K562 (cell line): ENCODE results near the gene EXOSC9. TPM values are rescaled to one million over a fixed set of nuclear protein-coding genes. Genes with fewer than 3 reads are reported as not detected.
A peak's percentile ranks its signal among the peaks of the same experiment; 100 is the strongest.

ENCODE experiments used
- ATAC-seq: fragments of 200-7000 bp; cut with Tn5 transposase; 3 replicates; pipeline ENCODE4 v1.9.1; 2020; ENCODE audit warnings: moderate library complexity
- BruUV-seq: library from RNA; stranded (reverse); fragments of 400-500 nt; replicated peaks from 2 replicates; lab custom pipeline; 2021; lab: Mats Ljungman, UMichigan
- CTCF ChIA-PET: fragments of 300-600 bp; formaldehyde crosslinking; extraction: SDS; loops from one replicate; lab custom pipeline; 2021; ENCODE audit warnings: low intra/inter-chr PET ratio; lab: Yijun Ruan, JAX
- POLR2A ChIA-PET: fragments of 300-600, 350-650 bp; sonication (Branson Sonifier 250); formaldehyde crosslinking; extraction: SDS; loops from one replicate; lab custom pipeline; 2021; ENCODE audit warnings: antibody characterized with exemption, inconsistent platforms; lab: Yijun Ruan, JAX
- DNase-seq, 4 experiments: peaks; one replicate each; pipeline versions ENCODE4 v3.0.0 to v3.0.0-alpha.2; 2011 to 2018; ENCODE audit warnings: low spot score in 3 of 4, mixed read lengths in 3 of 4; ENCODE audit errors: extremely low read depth in 1 of 4
- FAIRE-seq: peaks from 2 replicates; lab custom pipeline; 2011; peaks lifted over from hg19 to GRCh38; lab: Jason Lieb, UNC
- H2AFZ ChIP-seq: 2 replicates; pipeline ENCODE4 v1.6.0; 2011; ENCODE audit warnings: low read depth, low read length, control low read depth, inconsistent platforms
- H3K27ac ChIP-seq: fragments of 200-600 bp; 3 replicates; pipeline ENCODE4 v1.8.0; 2011; ENCODE audit warnings: low read depth, mild to moderate bottlenecking, control low read depth, inconsistent platforms, low read length, moderate library complexity, mixed read lengths; ENCODE audit errors: extremely low read depth
- H3K27me3 ChIP-seq, 2 experiments: fragments of 300-600 bp in 1 of 2; 2 replicates in 1 of 2; 3 replicates in 1 of 2; pipeline versions ENCODE4 v1.6.0 to v1.8.0; 2011; ENCODE audit warnings: inconsistent platforms in 2 of 2, low read length in 2 of 2, mild to moderate bottlenecking in 1 of 2, mixed read lengths in 1 of 2, moderate library complexity in 1 of 2; ENCODE audit not compliant: control insufficient read depth in 2 of 2, insufficient read depth in 2 of 2
- H3K36me3 ChIP-seq: fragments of 300-600 bp; 3 replicates; pipeline ENCODE4 v1.8.0; 2011; ENCODE audit warnings: mild to moderate bottlenecking, low read length, inconsistent platforms; ENCODE audit not compliant: control insufficient read depth, insufficient read depth
- H3K4me1 ChIP-seq, 2 experiments: fragments of 200-600 bp in 1 of 2; replicated peaks in 1 of 2; 2 replicates in 1 of 2; 3 replicates in 1 of 2; pipeline versions ENCODE4 v1.5.1 to v1.8.0; 2011; ENCODE audit warnings: inconsistent platforms in 2 of 2, low read length in 2 of 2, mild to moderate bottlenecking in 1 of 2, mixed read lengths in 1 of 2, moderate library complexity in 1 of 2; ENCODE audit not compliant: control insufficient read depth in 2 of 2, insufficient read depth in 2 of 2
- H3K4me2 ChIP-seq: 2 replicates; pipeline ENCODE4 v1.6.1; 2011; ENCODE audit warnings: low read length, control low read depth, inconsistent platforms, mixed read lengths; ENCODE audit not compliant: insufficient read depth
- H3K4me3 ChIP-seq: fragments of 200-600 bp; sonication (generic), shearing (Covaris generic); 2 replicates; pipeline ENCODE4 v1.5.1; 2016; ENCODE audit warnings: control low read depth, inconsistent platforms
- H3K79me2 ChIP-seq: fragments of 200-600 bp; 3 replicates; pipeline ENCODE4 v1.8.0; 2011; ENCODE audit warnings: low read length, inconsistent platforms; ENCODE audit not compliant: control insufficient read depth, insufficient read depth
- H3K9ac ChIP-seq, 2 experiments: 2 replicates each; pipeline versions ENCODE4 v1.6.0 to v1.6.1; 2011; ENCODE audit warnings: low read depth in 2 of 2, low read length in 2 of 2, control low read depth in 1 of 2, inconsistent platforms in 1 of 2, mild to moderate bottlenecking in 1 of 2, mixed read lengths in 1 of 2; ENCODE audit not compliant: insufficient read depth in 1 of 2
- H3K9me1 ChIP-seq: one replicate; pipeline ENCODE4 v1.6.0; 2011; ENCODE audit warnings: inconsistent platforms, mild to moderate bottlenecking, low read length, moderate library complexity; ENCODE audit not compliant: control insufficient read depth, insufficient read depth
- H3K9me3 ChIP-seq: replicated peaks from 2 replicates; pipeline ENCODE4 v1.5.1; 2011; ENCODE audit warnings: low read depth, low read length, inconsistent platforms; ENCODE audit not compliant: control insufficient read depth, insufficient read depth
- H4K20me1 ChIP-seq: replicated peaks from 2 replicates; pipeline ENCODE4 v1.6.1; 2011; ENCODE audit warnings: low read length, inconsistent platforms, mixed read lengths; ENCODE audit not compliant: control insufficient read depth, insufficient read depth
- CBX1 ChIP-seq: sonication (generic); IDR thresholded peaks from 2 replicates; pipeline ENCODE4 v1.6.1; 2016; ENCODE audit warnings: antibody characterized with exemption, low read depth, mild to moderate bottlenecking
- FOXM1 ChIP-seq, 2 experiments: fragments of 450-650 bp in 1 of 2; sonication (generic) in 1 of 2; formaldehyde crosslinking in 1 of 2; IDR thresholded peaks; 2 replicates each; pipeline versions ENCODE4 v1.6.1 to v1.9.0; 2017 to 2022; ENCODE audit warnings: low read depth in 2 of 2, mild to moderate bottlenecking in 2 of 2, missing genetic modification reagents in 1 of 2, moderate library complexity in 1 of 2
- GTF2A2 ChIP-seq: IDR thresholded peaks from 2 replicates; pipeline ENCODE4 v1.6.1; 2016; ENCODE audit warnings: mild to moderate bottlenecking, missing genetic modification characterization, missing compliant biosample characterization
- GTF2E2 ChIP-seq: fragments of 200-800 bp; sonication (Bioruptor generic); IDR thresholded peaks from 2 replicates; pipeline ENCODE4 v1.6.1; 2016; ENCODE audit warnings: missing genetic modification characterization, missing compliant biosample characterization
- IRF1 ChIP-seq: sonication (generic); formaldehyde crosslinking; IDR thresholded peaks from 2 replicates; pipeline ENCODE4 v1.8.0; 2022; ENCODE audit warnings: missing genetic modification reagents, mild to moderate bottlenecking, borderline replicate concordance
- MITF ChIP-seq: IDR thresholded peaks from 2 replicates; pipeline ENCODE4 v1.6.1; 2014; ENCODE audit warnings: antibody characterized with exemption
- MLLT1 ChIP-seq, 2 experiments: fragments of 450-650 bp; IDR thresholded peaks; 2 replicates each; pipeline ENCODE4 v1.6.1; 2016
- MTF1 ChIP-seq: fragments of 250-450 bp; sonication (Bioruptor Pico); IDR thresholded peaks from 2 replicates; pipeline ENCODE4 v1.9.0; 2021; ENCODE audit warnings: moderate library complexity, mild to moderate bottlenecking, inconsistent platforms, borderline replicate concordance
- NR2C1 ChIP-seq, 2 experiments: fragments of 450-650 bp; IDR thresholded peaks; 2 replicates each; pipeline ENCODE4 v1.6.1; 2017; ENCODE audit warnings: mild to moderate bottlenecking in 2 of 2, antibody characterized with exemption in 1 of 2, inconsistent platforms in 1 of 2, missing compliant biosample characterization in 1 of 2, missing genetic modification characterization in 1 of 2
- PML ChIP-seq: IDR thresholded peaks from 2 replicates; pipeline ENCODE4 v1.6.1; 2012; ENCODE audit warnings: low read length, inconsistent platforms
- POLR2AphosphoS2 ChIP-seq: IDR thresholded peaks from 2 replicates; pipeline ENCODE4 v1.6.1; 2012; ENCODE audit warnings: low read length, improper control_type of control experiment
- SMARCB1 ChIP-seq: IDR thresholded peaks from 2 replicates; pipeline ENCODE4 v1.6.1; 2011; ENCODE audit warnings: improper control_type of control experiment, low read depth; ENCODE audit not compliant: insufficient read length
- ZNF197 ChIP-seq: fragments of 200-800 bp; sonication (Bioruptor generic); IDR thresholded peaks from 2 replicates; pipeline ENCODE4 v1.6.1; 2016; ENCODE audit warnings: low read depth, missing genetic modification characterization, missing compliant biosample characterization
- ZNF280A ChIP-seq: fragments of 450-650 bp; IDR thresholded peaks from 2 replicates; pipeline ENCODE4 v1.6.1; 2018; ENCODE audit warnings: mild to moderate bottlenecking, low read depth; ENCODE audit not compliant: partially characterized antibody
- ZNF586 ChIP-seq: fragments of 450-650 bp; formaldehyde crosslinking; conservative IDR thresholded peaks from 2 replicates; pipeline ENCODE4 v1.4.0; 2020; ENCODE audit warnings: mild to moderate bottlenecking, moderate library complexity
- in situ Hi-C: fragments of 300-500 bp; cut with MboI; formaldehyde crosslinking; loops from 4 replicates; pipeline ENCODE4 v1.15.0; 2018; ENCODE audit warnings: inconsistent platforms, mixed read lengths
- intact Hi-C: fragments of 100-400 bp; cut with micrococcal nuclease; formaldehyde crosslinking; loops from 2 replicates; pipeline ENCODE4 v1.14.2; 2022
- polyA plus RNA-seq, 8 experiments: library from polyadenylated mRNA; depleted of rRNA in 4 of 8; stranded (reverse) in 5 of 8; unstranded in 3 of 8; fragments of >200 nt; fragmentation: Nextera tagmentation in 2 of 8; fragmentation: Illumina TruSeq in 1 of 8; extraction: Ambion mirVana in 2 of 8; extraction: Trizol in 1 of 8; gene quantifications; 2 replicates each; pipeline versions ENCODE4 v1.2.1 to v1.2.3, GENCODE V29; 2011 to 2014; ENCODE audit warnings: inconsistent platforms in 1 of 8, missing spikeins in 1 of 8
- total RNA-seq, 7 experiments: library from RNA; depleted of rRNA in 6 of 7; stranded (reverse); fragments of >200 nt in 6 of 7; fragmentation: Illumina TruSeq in 2 of 7; extraction: Trizol in 2 of 7; gene quantifications; 2 replicates each; pipeline versions ENCODE4 v1.2.1 to v1.2.3, GENCODE V29; 2011 to 2021; ENCODE audit warnings: low replicate concordance in 1 of 7
- TF ChIP-seq, protein P1 (sequence below), 2 experiments: fragments of 250-450 bp in 1 of 2; fragments of 450-650 bp in 1 of 2; sonication (Bioruptor Pico) in 1 of 2; IDR thresholded peaks; 2 replicates each; pipeline versions ENCODE4 v1.6.1 to v1.8.0; 2016 to 2021; ENCODE audit warnings: mild to moderate bottlenecking in 2 of 2, moderate library complexity in 2 of 2, missing compliant biosample characterization in 1 of 2, missing genetic modification characterization in 1 of 2

EXOSC9 gene
- total and polyA plus RNA-seq, 9 of the 15 experiments (the other 6 are each of a cell fraction or from before 2014, with no cell fraction given), result 64.7 to 166 (median 115) TPM

- intact Hi-C loops, result no loop called here
- no TSS peak for BruUV-seq
- TF ChIP-seq IRF1 (CRISPR knock-in tag) (no peak), MTF1 (CRISPR knock-in tag) (no peak), GTF2A2 (tag) (no peak), MITF (peak; percentile 98), MLLT1 (IDR thresholded peaks at IDR 0.05) (no peak), PML (peak; percentile 96), SMARCB1 (no peak), FOXM1 (IDR thresholded peaks at IDR 0.05; ENCODE audit: low read depth) (peak; percentile 90), FOXM1 (CRISPR knock-in tag; IDR thresholded peaks at IDR 0.05; ENCODE audit: low read depth) (no peak), GTF2E2 (tag) (no peak), ZNF586 (CRISPR knock-in tag) (no peak), ZNF197 (CRISPR knock-in tag) (peak; percentile 75; the same call in 1 of the 2 replicates), POLR2AphosphoS2 (no peak), NR2C1 (IDR thresholded peaks at IDR 0.05) (peak; percentile 44; the same call in 1 of the 2 replicates), NR2C1 (tag; IDR thresholded peaks at IDR 0.05) (peak; percentile 69), CBX1 (no peak; the same call in 1 of the 2 replicates), ZNF280A (no peak)
- TF ChIP-seq, protein P1, sequence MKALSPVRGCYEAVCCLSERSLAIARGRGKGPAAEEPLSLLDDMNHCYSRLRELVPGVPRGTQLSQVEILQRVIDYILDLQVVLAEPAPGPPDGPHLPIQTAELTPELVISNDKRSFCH (CRISPR knock-in tag; IDR thresholded peaks at IDR 0.05), result no peak
- TF ChIP-seq, protein P1 (tag; IDR thresholded peaks at IDR 0.05), result no peak
Measured at GRCh38 chr4:121790976-121791375, 10.1 kb upstream of the EXOSC9 start.

More at GRCh38 chr4:121790976-121791375, 10.1 kb upstream of the EXOSC9 start:
- H3K9me1 ChIP-seq, result no peaks in the 10 kb centered on the region
- H3K4me2 ChIP-seq, result no peak overlapping the region
- ChIA-PET CTCF (no interaction called here), POLR2A (no interaction called here)
- no peaks in the 10 kb centered on the region for H3K27me3 ChIP-seq
- no peak overlapping the region for H3K4me3 ChIP-seq
- 0 out of 2 replicates have a peak overlapping the region, but pooled peaks have one; percentile 0 for H2AFZ ChIP-seq
- in situ Hi-C loops, result no loop called here
- FAIRE-seq (peak; percentile 95), DNase-seq (peak; percentile 75 to 84 (median 76)), ATAC-seq (peak; percentile 71)
- no peaks in the 10 kb centered on the region for H3K9me3 ChIP-seq
- H3K27ac ChIP-seq, result peak overlapping the region; percentile 29; the same call in 1 of the 3 replicates
- peaks cover 5 to 36% of the 10 kb centered on the region in 2 experiments; a peak in 3 of 5 replicates for H3K4me1 ChIP-seq
- H3K36me3 ChIP-seq, result no peaks in the 10 kb centered on the region
- H3K9ac ChIP-seq, result no peak overlapping the region; a peak in 1 of 4 replicates
- H3K79me2 ChIP-seq, result no peaks in the 10 kb centered on the region
- H4K20me1 ChIP-seq, result no peaks in the 10 kb centered on the region
